Transverse colon (tissue), 4 donors: ENCODE measurements around the gene ECHDC1.

Experiments
- POLR2AphosphoS5 ChIP-seq, 3 donors: sonication (generic); formaldehyde crosslinking; IDR thresholded peaks; one replicate each; pipeline ENCODE4 v1.6.1; 2016; ENCODE audit warnings: antibody characterized with exemption in 3 of 3
- TF ChIP-seq, protein P1 (sequence below), 5 experiments: fragments of 200-600 bp in 3 of 5; fragments of 450-650 bp in 2 of 5; sonication (generic) in 3 of 5; IDR thresholded peaks; 1 replicate in 2 of 5; 2 replicates in 3 of 5; pipeline ENCODE4 v1.5.1; 2016 to 2017; ENCODE audit warnings: antibody characterized with exemption in 5 of 5, inconsistent platforms in 3 of 5, mild to moderate bottlenecking in 2 of 5, moderate library complexity in 1 of 5

DNA sequence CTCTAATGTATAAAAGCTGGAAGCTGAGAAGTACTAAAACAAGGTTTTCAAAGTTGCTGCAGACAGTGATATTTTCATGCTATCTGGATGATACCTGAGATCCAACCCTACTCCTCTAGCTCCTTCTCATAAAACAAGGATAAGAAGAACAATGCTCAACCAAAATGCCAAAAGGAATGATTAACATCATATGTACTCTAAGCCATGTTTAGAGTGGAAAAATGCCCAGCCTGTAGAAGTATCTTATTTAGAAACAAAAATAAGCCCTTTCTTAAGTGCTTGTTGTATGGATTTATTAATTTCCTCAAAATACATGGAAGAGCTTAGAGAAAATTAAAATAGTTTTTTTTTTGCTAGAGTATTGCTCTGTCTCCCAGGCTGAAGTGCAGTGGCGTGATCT lies 23.7 kb downstream of the ECHDC1 start:
- TF ChIP-seq, protein P1, sequence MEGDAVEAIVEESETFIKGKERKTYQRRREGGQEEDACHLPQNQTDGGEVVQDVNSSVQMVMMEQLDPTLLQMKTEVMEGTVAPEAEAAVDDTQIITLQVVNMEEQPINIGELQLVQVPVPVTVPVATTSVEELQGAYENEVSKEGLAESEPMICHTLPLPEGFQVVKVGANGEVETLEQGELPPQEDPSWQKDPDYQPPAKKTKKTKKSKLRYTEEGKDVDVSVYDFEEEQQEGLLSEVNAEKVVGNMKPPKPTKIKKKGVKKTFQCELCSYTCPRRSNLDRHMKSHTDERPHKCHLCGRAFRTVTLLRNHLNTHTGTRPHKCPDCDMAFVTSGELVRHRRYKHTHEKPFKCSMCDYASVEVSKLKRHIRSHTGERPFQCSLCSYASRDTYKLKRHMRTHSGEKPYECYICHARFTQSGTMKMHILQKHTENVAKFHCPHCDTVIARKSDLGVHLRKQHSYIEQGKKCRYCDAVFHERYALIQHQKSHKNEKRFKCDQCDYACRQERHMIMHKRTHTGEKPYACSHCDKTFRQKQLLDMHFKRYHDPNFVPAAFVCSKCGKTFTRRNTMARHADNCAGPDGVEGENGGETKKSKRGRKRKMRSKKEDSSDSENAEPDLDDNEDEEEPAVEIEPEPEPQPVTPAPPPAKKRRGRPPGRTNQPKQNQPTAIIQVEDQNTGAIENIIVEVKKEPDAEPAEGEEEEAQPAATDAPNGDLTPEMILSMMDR (IDR thresholded peaks at IDR 0.05): no peak
- TF ChIP-seq POLR2AphosphoS5 (IDR thresholded peaks at IDR 0.05): no peak
